NCI-H128 (cell line): ENCODE measurements around the gene CTRB1.

ENCODE experiments used
- DNase-seq: peaks from one replicate; lab custom pipeline; 2025; ENCODE audit not compliant: unreplicated experiment; lab: John Stamatoyannopoulos, UW

The CTRB1 gene

DNA sequence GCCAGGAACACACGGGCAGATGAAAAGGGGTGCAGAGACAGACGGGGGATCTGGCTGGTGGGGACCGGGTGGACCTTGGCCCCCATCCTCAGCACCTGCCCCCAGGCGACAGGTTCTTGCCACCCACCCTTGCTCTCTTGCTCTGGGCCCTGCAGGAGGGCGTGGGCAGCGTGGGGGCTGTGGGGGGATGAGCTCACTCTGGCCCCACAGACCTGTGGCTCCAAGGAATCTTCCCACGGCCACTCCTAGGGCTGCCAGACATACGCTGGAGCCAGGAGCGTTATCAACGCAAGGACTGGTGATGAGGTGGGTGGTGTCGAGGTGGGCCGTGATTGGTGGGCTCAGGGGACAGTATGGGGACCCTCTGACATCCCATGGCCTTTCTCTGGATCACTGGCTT lies 6.3 kb downstream of the CTRB1 start:
- DNase-seq = no peak

GRCh38 chr16:75225678-75226515 lies 7.1 kb downstream of the CTRB1 start:
- DNase-seq = no peak

DNA sequence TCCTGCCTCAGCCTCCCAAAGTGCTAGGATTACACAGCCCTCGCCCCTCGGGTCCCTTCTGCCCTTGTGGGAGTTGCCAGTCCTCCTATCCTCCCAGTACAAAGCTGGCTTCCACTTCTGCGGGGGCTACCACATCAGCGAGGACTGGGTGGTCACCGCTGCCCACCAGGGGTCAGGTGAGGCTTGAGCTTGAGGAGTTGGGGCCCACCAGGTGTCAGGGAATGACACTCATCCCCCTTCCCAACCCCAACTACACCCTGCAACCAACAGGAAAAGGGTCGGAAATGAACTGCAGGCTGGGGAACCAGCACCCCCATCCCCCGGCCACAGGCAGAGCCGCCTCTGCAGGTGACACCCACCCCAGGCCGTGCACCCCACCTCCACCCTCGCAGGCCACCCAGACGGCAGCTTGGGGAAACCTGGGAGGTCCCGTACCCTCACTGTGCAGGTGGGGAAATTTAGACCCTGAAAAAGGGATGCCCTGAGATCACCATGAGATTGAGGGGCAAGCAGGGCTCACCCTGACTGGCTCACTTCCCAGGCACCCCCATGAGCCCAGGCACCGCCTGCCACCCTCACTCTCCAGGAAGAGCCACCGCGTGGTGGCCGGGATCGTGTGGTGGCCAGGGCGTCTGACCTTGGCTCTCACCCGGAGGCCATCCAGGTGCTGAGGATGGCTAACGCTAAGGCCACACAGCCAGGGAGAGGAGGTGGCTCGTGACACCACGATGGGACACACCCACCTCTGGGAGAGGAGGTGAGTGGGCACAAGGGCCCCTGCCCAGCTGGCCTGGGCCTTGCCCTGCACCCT lies 8.0 kb downstream of the CTRB1 start:
- DNase-seq = no peak

DNA sequence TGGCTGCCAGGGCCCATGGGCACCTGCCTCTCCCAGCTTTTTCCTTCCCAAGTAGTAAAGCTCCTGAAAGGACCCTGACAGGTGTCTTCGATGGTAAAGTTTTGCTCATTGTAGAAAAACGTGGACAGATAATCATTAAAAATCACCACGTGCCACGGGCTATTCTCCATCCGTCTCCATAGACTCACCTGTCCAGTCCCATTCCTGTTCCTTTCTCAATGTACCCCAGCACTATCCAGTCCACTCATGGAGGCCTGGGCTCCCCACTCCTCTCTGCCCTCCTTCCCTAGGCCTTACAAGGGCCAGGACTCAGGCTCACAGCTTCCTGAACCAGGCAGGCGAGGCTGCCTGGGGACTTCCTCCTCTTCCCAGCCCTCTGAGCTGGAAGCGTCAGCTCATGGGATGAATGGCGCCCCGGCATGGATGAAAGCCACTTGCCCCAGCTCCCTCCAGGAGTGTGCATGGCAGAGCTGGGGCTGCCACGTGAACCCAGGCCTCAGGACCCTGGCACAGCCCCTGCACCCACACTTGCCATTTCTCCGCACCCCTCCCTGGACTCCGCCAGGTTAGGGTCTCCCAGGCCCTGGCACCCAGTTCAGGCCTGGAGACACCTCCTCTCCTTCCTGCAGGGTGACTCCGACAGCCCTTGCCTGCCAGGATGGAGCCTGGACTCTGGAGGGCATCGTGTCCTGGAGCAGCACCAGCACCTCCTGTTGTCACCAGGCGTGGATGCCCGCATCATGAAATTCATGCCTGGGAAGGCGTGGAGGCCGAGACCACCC lies 8.8 kb downstream of the CTRB1 start:
- DNase-seq = no peak

- DNase-seq = no peak
Observed at GRCh38 chr16:75228143-75228976, 9.6 kb downstream of the CTRB1 start.

- DNase-seq = no peak
Observed at GRCh38 chr16:75229172-75230031, 10.6 kb downstream of the CTRB1 start.

DNA sequence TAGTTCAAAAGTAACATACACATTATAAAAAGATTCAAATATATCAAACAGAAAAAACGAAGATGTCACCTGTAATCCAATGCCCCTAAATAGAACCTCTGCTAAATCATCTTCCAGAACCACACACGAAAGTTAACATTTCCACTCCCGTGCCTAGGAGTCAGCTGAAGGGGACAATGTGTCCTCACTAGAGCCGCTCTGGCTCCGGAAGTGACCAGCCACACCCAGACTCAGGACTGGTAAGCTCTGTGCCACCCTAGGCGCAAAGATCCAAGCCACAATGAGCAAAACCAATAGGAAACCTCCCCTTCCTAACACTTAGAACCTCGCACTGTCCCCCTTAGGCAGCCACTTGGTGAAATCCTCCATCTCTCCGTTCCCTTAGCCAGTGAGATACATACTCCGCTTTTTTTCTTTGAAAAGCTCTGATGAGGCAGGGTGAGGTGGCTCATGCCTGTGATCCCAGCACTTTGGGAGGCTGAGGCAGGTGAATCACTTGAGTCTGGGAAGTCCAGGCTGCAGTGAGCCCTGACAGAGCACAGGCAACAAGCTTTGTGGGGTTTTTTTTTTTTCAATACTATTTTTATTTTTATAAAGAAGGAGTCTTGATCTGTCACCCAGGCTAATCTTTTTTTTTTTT lies 11.8 kb downstream of the CTRB1 start:
- no peak for DNase-seq

- DNase-seq = no peak
Observed at GRCh38 chr16:75231570-75231969, 12.8 kb downstream of the CTRB1 start.

DNA sequence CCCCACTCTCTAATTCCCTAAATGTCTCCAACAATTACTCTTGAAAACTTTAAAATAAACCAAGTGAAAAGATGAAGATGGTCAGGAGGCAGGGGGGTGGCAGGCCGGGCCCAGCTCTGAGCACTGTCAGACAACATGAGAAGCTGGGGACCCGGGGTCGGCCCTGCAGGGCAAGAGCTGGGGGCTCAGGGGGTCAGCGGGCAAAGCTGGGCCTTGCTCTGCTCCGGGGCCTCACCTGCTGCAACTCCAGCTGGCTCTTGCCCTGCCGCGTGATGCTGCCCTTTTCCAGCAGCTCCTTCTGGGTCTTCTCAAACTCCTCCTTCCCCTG lies 14.8 kb downstream of the CTRB1 start:
- DNase-seq = no peak

GRCh38 chr16:75234856-75235696 lies 16.3 kb downstream of the CTRB1 start:
- DNase-seq = no peak

- no peak for DNase-seq
Observed at GRCh38 chr16:75235721-75236193, 17.0 kb downstream of the CTRB1 start.

DNA sequence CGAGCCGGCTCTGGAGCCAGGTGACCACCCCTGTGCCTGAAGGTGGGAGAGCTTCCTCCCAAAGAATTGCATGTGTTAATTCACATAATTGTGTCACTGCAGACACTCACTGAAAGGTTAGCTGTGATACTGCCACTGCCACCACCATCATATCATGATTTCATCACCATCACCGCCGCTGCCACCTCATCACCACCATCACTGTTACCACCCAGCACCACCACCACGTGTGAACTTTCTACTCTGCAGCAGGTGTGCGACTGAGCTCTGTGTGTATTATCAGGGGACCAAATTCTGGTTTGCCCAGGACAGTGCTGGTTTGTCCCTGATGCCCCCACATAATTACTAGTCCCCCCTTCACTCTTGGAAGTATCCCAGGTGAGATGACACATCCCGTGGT lies 17.4 kb downstream of the CTRB1 start:
- DNase-seq = no peak

DNA sequence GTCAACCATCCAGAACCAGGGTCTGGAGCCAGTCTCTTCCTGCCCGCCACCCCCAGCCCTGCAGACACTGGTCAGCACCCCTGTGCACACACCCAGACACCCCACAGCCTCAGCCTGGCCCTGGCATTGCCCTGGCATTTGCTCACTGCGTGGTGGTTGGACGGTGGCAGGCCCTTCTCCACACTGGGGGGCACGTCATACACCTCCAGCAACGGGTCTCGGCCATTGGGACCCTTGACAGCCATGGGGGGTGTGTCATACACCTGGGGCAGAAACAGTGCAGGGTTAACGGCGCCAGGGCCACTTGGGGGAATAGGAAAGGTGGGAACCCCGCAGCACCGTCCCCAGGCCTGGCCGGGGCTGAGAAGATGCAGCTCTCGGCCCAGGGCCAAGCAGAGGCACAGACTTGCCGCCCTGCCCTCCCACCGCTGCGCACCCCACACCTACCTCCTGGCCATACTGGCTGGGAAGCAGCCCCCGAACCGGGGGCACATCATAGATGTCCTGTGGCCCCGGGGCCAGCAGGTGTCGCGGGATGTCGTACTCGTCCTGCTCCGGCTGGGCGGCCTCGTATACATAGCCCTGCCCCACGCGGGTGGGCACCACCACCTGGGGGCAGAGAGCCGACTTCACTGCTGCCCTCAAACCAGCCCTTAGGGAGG lies 18.1 kb downstream of the CTRB1 start:
- DNase-seq = no peak

GRCh38 chr16:75237398-75238131 lies 18.8 kb downstream of the CTRB1 start:
- DNase-seq = no peak

GRCh38 chr16:75238132-75238852 lies 19.5 kb downstream of the CTRB1 start:
- DNase-seq = no peak

DNA sequence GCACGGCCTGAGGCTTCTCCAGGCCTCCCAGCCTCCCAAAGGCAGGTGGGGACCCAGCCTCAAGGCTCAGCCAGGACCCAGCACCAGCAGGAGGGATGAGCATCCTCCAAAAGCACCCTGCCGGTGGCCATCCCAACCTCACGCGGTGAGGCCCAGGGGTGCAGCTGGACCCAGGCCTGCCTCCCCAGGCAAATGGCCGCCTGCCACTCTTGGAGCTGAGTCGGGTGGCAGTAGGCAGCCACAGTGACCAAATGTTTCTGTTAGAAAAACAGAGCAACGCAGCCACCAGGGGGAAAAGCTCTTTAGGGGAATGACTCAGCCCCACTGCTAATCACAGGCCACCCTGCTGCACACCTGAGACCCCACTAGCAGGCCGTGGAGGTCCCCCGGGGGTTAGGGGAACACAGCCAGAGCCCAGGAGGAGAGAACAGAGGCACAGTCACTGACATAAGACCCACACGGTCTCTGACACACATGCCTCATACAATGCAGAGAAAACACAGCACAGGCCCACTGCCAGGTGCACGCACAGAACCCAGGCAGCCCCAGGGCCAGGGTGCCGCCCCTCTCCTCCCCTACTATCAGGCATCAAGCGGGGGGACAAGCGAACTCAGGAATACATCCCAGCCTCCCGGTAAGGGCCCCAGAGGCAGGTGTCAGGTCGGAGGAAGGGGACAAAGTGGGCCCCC lies 20.2 kb downstream of the CTRB1 start:
- DNase-seq = no peak
